Dermis blood vessel endothelial cell (primary cell): ENCODE results near the gene NCBP3. TPM values are rescaled to one million over a fixed set of nuclear protein-coding genes. Genes with fewer than 3 reads are reported as not detected.
"Not testable (repeated sequence)": the region's sequence is repeated elsewhere in the genome, so short reads cannot be mapped to it uniquely, and the experiment has no call there.

Experiments used
- DNase-seq: peaks from one replicate; pipeline ENCODE4 v3.0.0; 2010
- total RNA-seq: library from RNA; depleted of rRNA; stranded (reverse); fragments of >200 nt; gene quantifications from 2 replicates; pipeline ENCODE4 v1.2.3, GENCODE V29; 2014

NCBP3 gene
- total RNA-seq, 1 donor from 2014 or later: 20.9 TPM

- DNase-seq: no peak
Observed at GRCh38 chr17:3846437-3847164, 555 bp upstream of the NCBP3 start.

GRCh38 chr17:3845291-3845620 lies 790 bp downstream of the NCBP3 start:
- DNase-seq: peak; percentile 36

- DNase-seq: not testable (repeated sequence)
Observed at GRCh38 chr17:3844556-3844955, 1.5 kb downstream of the NCBP3 start.

- DNase-seq: peak; percentile 75
Observed at GRCh38 chr17:3843935-3844516, 2.0 kb downstream of the NCBP3 start.

- DNase-seq: no peak
Observed at GRCh38 chr17:3838206-3838605, 7.8 kb downstream of the NCBP3 start.

GRCh38 chr17:3836551-3836950 lies 9.5 kb downstream of the NCBP3 start:
- no peak for DNase-seq

GRCh38 chr17:3835410-3836229 lies 10.4 kb downstream of the NCBP3 start:
- DNase-seq: no peak

GRCh38 chr17:3834811-3835210 lies 11.2 kb downstream of the NCBP3 start:
- no peak for DNase-seq

- no peak for DNase-seq
Observed at GRCh38 chr17:3828852-3829232, 17.2 kb downstream of the NCBP3 start.

- DNase-seq: no peak
Observed at GRCh38 chr17:3828151-3828851, 17.7 kb downstream of the NCBP3 start.

DNA sequence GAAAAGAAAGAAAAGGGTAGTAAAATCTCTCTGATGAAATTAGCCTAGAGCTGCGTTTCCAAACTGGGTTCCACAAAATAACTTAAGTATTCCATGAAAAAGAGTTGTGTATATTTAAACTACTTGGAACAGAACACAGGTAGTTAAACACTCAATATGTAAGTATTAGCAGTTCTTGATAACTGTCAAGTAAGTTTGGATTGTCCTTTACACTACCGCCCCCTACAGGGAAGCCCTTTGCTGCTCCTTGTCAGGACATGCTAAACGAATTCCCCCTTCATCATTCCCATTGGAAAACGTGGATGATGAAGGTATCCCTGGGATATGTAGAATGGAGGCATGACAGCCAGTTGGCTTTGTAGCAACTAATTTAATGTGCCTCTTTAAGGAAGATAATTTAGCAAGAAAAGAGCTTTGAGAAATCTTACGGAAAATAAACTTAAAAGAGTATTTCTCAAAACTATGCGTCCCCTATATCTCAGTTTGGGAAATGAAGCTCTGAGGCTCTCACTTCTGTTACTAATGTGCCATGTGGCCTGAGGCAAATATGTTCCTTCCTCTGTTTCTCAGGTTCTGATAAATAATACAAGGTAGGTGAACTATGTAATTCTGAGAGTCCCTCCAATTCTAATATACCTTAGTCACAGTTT lies 18.8 kb downstream of the NCBP3 start:
- DNase-seq: peak; percentile 88

GRCh38 chr17:3826191-3826590 lies 19.9 kb downstream of the NCBP3 start:
- no peak for DNase-seq

GRCh38 chr17:3821101-3821500 lies 24.9 kb downstream of the NCBP3 start:
- DNase-seq: no peak

- peak; percentile 89 for DNase-seq
Observed at GRCh38 chr17:3818786-3819185, 27.3 kb downstream of the NCBP3 start.

GRCh38 chr17:3817851-3818605 lies 28.0 kb downstream of the NCBP3 start:
- no peak for DNase-seq

- no peak for DNase-seq
Observed at GRCh38 chr17:3815925-3816324, 30.1 kb downstream of the NCBP3 start.

DNA sequence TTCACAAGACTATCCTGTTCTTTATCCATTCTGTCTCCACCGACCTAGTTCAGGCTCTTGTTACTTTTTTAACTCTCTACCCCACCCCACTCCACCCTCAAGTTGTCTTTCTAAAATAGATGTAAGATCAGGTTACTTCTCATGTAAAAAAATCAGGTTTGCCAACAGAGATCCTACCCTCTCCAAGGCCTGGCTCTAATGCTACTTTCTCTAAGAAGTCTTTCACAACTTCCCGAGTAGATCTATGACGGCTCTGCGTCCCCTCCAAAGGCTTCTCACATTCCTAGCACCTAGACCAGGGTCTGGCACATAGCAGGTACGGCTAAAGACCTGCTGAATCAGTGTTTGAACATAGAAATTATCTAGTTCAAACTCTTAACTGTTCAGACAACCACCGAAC lies 30.9 kb downstream of the NCBP3 start:
- no peak for DNase-seq

GRCh38 chr17:3814361-3814760 lies 31.7 kb downstream of the NCBP3 start:
- no peak for DNase-seq

DNA sequence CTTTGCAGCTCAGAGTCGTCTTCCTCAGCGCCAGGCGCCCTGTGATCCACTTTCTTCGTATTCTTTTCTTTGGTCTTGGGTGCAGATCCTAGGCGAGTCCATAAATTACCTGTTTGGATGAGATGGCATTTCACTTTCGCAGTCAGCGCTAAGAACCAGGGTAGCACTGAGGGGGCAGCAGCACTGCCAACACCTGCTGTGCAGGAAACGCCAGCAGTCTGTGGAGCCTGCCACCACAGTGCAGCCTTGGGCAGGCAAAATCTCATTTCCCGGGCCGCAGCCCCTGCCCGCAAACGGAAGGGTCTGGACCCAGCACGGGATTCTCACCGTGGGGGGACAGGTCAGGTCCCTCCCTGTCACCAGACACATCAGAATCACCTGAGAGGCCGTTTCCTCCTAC lies 32.9 kb downstream of the NCBP3 start:
- no peak for DNase-seq

DNA sequence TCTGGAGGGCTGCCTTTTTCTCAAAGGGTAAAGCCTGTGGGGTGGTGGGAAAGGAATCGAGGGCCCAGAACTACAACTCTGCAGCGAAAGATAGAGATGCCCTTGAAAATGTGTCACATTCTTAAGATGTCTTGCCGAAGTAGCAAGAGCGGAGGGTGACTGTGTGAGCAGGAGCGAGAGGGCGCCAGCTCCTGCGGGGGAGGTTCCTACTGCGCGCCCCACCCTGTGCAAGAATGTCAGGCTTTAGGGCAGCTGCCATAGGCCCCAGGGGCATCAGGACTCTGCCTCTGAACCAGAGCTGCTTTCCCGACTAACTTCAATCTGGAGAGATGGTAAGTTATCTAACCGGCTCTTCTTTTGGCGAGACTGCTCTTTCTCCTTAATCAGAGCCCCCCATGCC lies 33.3 kb downstream of the NCBP3 start:
- DNase-seq: no peak

GRCh38 chr17:3812284-3812683 lies 33.8 kb downstream of the NCBP3 start:
- DNase-seq: no peak

- DNase-seq: no peak
Observed at GRCh38 chr17:3810019-3810418, 36.0 kb downstream of the NCBP3 start.
